A549 (cell line): ENCODE measurements around the gene OSCP1. TPM values are rescaled to one million over a fixed set of nuclear protein-coding genes. Genes with fewer than 3 reads are reported as not detected.

ENCODE experiments used
- ATAC-seq, 2 experiments: fragments of 200-7000 bp in 1 of 2; fragments of >200 bp in 1 of 2; cut with Nextera tagmentation in 1 of 2; cut with Tn5 transposase in 1 of 2; 3 replicates each; pipeline versions ENCODE4 v1.8.0 to v1.9.1; 2018 to 2020; ENCODE audit warnings: mild to moderate bottlenecking in 1 of 2, moderate library complexity in 1 of 2
- CTCF ChIA-PET: fragments of 300-600 bp; sonication (Branson Sonifier 250); formaldehyde crosslinking; extraction: SDS; loops from one replicate; lab custom pipeline; 2021; ENCODE audit warnings: antibody characterized with exemption, inconsistent platforms; lab: Yijun Ruan, JAX
- POLR2A ChIA-PET: fragments of 350-600 bp; formaldehyde crosslinking; extraction: SDS; loops from one replicate; lab custom pipeline; 2021; ENCODE audit warnings: antibody characterized with exemption, inconsistent platforms; lab: Yijun Ruan, JAX
- DNase-seq, 2 experiments: peaks; one replicate each; pipeline versions ENCODE4 v3.0.0 to v3.0.0-alpha.2; 2011 to 2016; ENCODE audit warnings: low read depth in 1 of 2, low spot score in 1 of 2
- FAIRE-seq: peaks from 2 replicates; lab custom pipeline; 2011; peaks lifted over from hg19 to GRCh38; lab: Jason Lieb, UNC
- H3K27ac ChIP-seq, 2 experiments: fragments of >200 bp; sonication (Bioruptor Twin); formaldehyde crosslinking; 3 replicates each; pipeline ENCODE4 v1.5.1; 2016 to 2017
- H3K4me1 ChIP-seq: fragments of >200 bp; sonication (Bioruptor Twin); formaldehyde crosslinking; 3 replicates; pipeline ENCODE4 v1.6.1; 2016
- H3K4me2 ChIP-seq: fragments of >200 bp; sonication (Bioruptor Twin); formaldehyde crosslinking; 3 replicates; pipeline ENCODE4 v1.6.1; 2016
- H3K4me3 ChIP-seq: fragments of >200 bp; sonication (Bioruptor Twin); formaldehyde crosslinking; 3 replicates; pipeline ENCODE4 v1.5.1; 2016
- H3K9me3 ChIP-seq: fragments of >200 bp; sonication (Bioruptor Twin); formaldehyde crosslinking; 3 replicates; pipeline ENCODE4 v1.6.1; 2016
- ATOH8 ChIP-seq: fragments of 250-450 bp; sonication (Bioruptor Pico); IDR thresholded peaks from 2 replicates; pipeline ENCODE4 v1.5.0; 2020; ENCODE audit warnings: low read depth, mild to moderate bottlenecking, moderate library complexity
- BCL3 ChIP-seq: fragments of >200 bp; sonication (Bioruptor Twin); formaldehyde crosslinking; IDR thresholded peaks from 3 replicates; pipeline ENCODE4 v1.6.1; 2016
- BHLHE40 ChIP-seq: IDR thresholded peaks from 2 replicates; pipeline ENCODE4 v1.6.1; 2012; ENCODE audit warnings: low read depth, low read length, inconsistent platforms
- CBX8 ChIP-seq: fragments of 200-600 bp; sonication (generic); IDR thresholded peaks from 2 replicates; pipeline ENCODE4 v1.6.1; 2016
- CEBPB ChIP-seq, 2 experiments: fragments of >200 bp in 1 of 2; sonication (Bioruptor Twin) in 1 of 2; formaldehyde crosslinking in 1 of 2; IDR thresholded peaks; 2 replicates each; pipeline ENCODE4 v1.6.1; 2012 to 2016
- E2F6 ChIP-seq: IDR thresholded peaks from 2 replicates; pipeline ENCODE4 v1.6.1; 2012; ENCODE audit warnings: low read depth, borderline replicate concordance
- ELK1 ChIP-seq: fragments of 150-350 bp; IDR thresholded peaks from 2 replicates; pipeline ENCODE4 v1.6.1; 2014; ENCODE audit warnings: low read depth, mild to moderate bottlenecking, low read length
- ESRRA ChIP-seq: fragments of 150-350 bp; IDR thresholded peaks from 2 replicates; pipeline ENCODE4 v1.6.1; 2014; ENCODE audit warnings: mild to moderate bottlenecking, low read length, borderline replicate concordance
- FOSB ChIP-seq: fragments of 250-450 bp; sonication (Bioruptor Pico); IDR thresholded peaks from 2 replicates; pipeline ENCODE4 v1.5.0; 2020; ENCODE audit warnings: mild to moderate bottlenecking, moderate library complexity
- FOSL2 ChIP-seq, 2 experiments: fragments of 450-650 bp in 1 of 2; fragments of >200 bp in 1 of 2; sonication (Bioruptor Twin) in 1 of 2; formaldehyde crosslinking; IDR thresholded peaks; 2 replicates each; pipeline versions ENCODE4 v1.5.0 to v1.6.1; 2016 to 2020; ENCODE audit warnings: mild to moderate bottlenecking in 1 of 2, moderate library complexity in 1 of 2
- FOXS1 ChIP-seq: fragments of 250-450 bp; sonication (Bioruptor Pico); IDR thresholded peaks from 2 replicates; pipeline ENCODE4 v1.5.0; 2020; ENCODE audit warnings: mild to moderate bottlenecking, moderate library complexity
- HES2 ChIP-seq: fragments of >200 bp; sonication (Bioruptor Twin); formaldehyde crosslinking; IDR thresholded peaks from 2 replicates; pipeline ENCODE4 v1.6.1; 2016
- HEYL ChIP-seq: fragments of 250-450 bp; sonication (Bioruptor Pico); IDR thresholded peaks from 2 replicates; pipeline ENCODE4 v1.8.0; 2021; ENCODE audit warnings: mild to moderate bottlenecking, moderate library complexity
- HMGXB4 ChIP-seq: fragments of 250-450 bp; sonication (Bioruptor Pico); IDR thresholded peaks from 2 replicates; pipeline ENCODE4 v1.5.0; 2021; ENCODE audit warnings: mild to moderate bottlenecking, moderate library complexity, borderline replicate concordance
- HOXA7 ChIP-seq: fragments of 250-450 bp; sonication (Bioruptor Pico); IDR thresholded peaks from 2 replicates; pipeline ENCODE4 v1.5.0; 2020; ENCODE audit warnings: mild to moderate bottlenecking, moderate library complexity
- JUNB ChIP-seq: fragments of >200 bp; sonication (Bioruptor Twin); formaldehyde crosslinking; IDR thresholded peaks from 2 replicates; pipeline ENCODE4 v1.6.1; 2016
- KDM1A ChIP-seq: fragments of 200-600 bp; sonication (generic); IDR thresholded peaks from 2 replicates; pipeline ENCODE4 v1.6.1; 2016; ENCODE audit warnings: low read depth, mild to moderate bottlenecking
- KDM5A ChIP-seq: fragments of 200-600 bp; sonication (generic); IDR thresholded peaks from 2 replicates; pipeline ENCODE4 v1.6.1; 2016; ENCODE audit warnings: antibody characterized with exemption, mild to moderate bottlenecking
- MAX ChIP-seq: IDR thresholded peaks from 2 replicates; pipeline ENCODE4 v1.6.1; 2012
- MAZ ChIP-seq: fragments of 150-350 bp; IDR thresholded peaks from 2 replicates; pipeline ENCODE4 v1.6.1; 2014; ENCODE audit warnings: antibody characterized with exemption, low read depth, low read length, borderline replicate concordance
- MYC ChIP-seq: IDR thresholded peaks from 2 replicates; pipeline ENCODE4 v1.6.1; 2012; ENCODE audit warnings: mild to moderate bottlenecking, inconsistent platforms, low read length, improper control_type of control experiment, borderline replicate concordance
- NFE2L2 ChIP-seq: fragments of 150-350 bp; conservative IDR thresholded peaks from 2 replicates; pipeline ENCODE4 v1.6.1; 2014; ENCODE audit warnings: low read length
- NPAS2 ChIP-seq: fragments of 250-450 bp; sonication (Bioruptor Pico); IDR thresholded peaks from 2 replicates; pipeline ENCODE4 v1.8.0; 2022; ENCODE audit warnings: mild to moderate bottlenecking, moderate library complexity, borderline replicate concordance
- NR3C1 ChIP-seq: fragments of >200 bp; sonication (Bioruptor Twin); formaldehyde crosslinking; IDR thresholded peaks from 3 replicates; pipeline ENCODE4 v1.6.1; 2017
- PHF8 ChIP-seq: fragments of 200-600 bp; sonication (generic); IDR thresholded peaks from 2 replicates; pipeline ENCODE4 v1.6.1; 2016; ENCODE audit warnings: low read depth, mild to moderate bottlenecking, antibody characterized with exemption, moderate library complexity, borderline replicate concordance
- RAD21 ChIP-seq, 2 experiments: fragments of >200 bp in 1 of 2; sonication (Bioruptor Twin) in 1 of 2; formaldehyde crosslinking in 1 of 2; IDR thresholded peaks in 1 of 2; conservative IDR thresholded peaks in 1 of 2; 2 replicates in 1 of 2; 3 replicates in 1 of 2; pipeline ENCODE4 v1.6.1; 2012 to 2018; ENCODE audit warnings: inconsistent platforms in 1 of 2
- RCOR1 ChIP-seq: fragments of 150-350 bp; IDR thresholded peaks from 2 replicates; pipeline ENCODE4 v1.6.1; 2014; ENCODE audit warnings: antibody characterized with exemption, low read length, low read depth
- RFX5 ChIP-seq: fragments of 450-650 bp; IDR thresholded peaks from 2 replicates; pipeline ENCODE4 v1.7.1; 2014; ENCODE audit warnings: antibody characterized with exemption, mild to moderate bottlenecking, moderate library complexity
- RNF2 ChIP-seq: fragments of 200-600 bp; sonication (generic); IDR thresholded peaks from 2 replicates; pipeline ENCODE4 v1.6.1; 2016; ENCODE audit warnings: low read depth, mild to moderate bottlenecking, antibody characterized with exemption, moderate library complexity, borderline replicate concordance
- TFCP2L1 ChIP-seq: fragments of 250-450 bp; sonication (Bioruptor Pico); IDR thresholded peaks from 2 replicates; pipeline ENCODE4 v1.5.0; 2021; ENCODE audit warnings: mild to moderate bottlenecking
- USF2 ChIP-seq: fragments of 450-650 bp; IDR thresholded peaks from 2 replicates; pipeline ENCODE4 v1.6.1; 2014; ENCODE audit warnings: antibody characterized with exemption
- ZNF302 ChIP-seq: fragments of 250-450 bp; sonication (Bioruptor Pico); IDR thresholded peaks from 2 replicates; pipeline ENCODE4 v1.9.0; 2021; ENCODE audit warnings: inconsistent platforms, mild to moderate bottlenecking, moderate library complexity
- WGBS: methylation state at CpG from one replicate; pipeline ENCODE4 v1.1.6; 2017; ENCODE audit errors: missing lambda C conversion rate; 5-methylcytosine and 5-hydroxymethylcytosine counted together
- polyA plus RNA-seq, 4 experiments: library from polyadenylated mRNA; depleted of rRNA in 3 of 4; stranded (reverse); fragments of >200 nt; fragmentation: RNase III in 1 of 4; extraction: RNeasy Plus Mini Kit Qiagen cat#74134 plus additional on column Dnase treatment in 1 of 4; gene quantifications; 2 replicates in 3 of 4; 3 replicates in 1 of 4; pipeline ENCODE4 v1.2.3, GENCODE V29; 2011 to 2017

The OSCP1 gene
- polyA plus RNA-seq, 2 of the 4 experiments (the other 2 are of a cell fraction) = 4.6 to 6.6 TPM

GRCh38 chr1:36494971-36495370 is 44.7 kb upstream of the OSCP1 start:
- 43% methylated on average over 5 of the region's 5 CpGs for WGBS
- no peak for FAIRE-seq
- TF ChIP-seq HEYL (CRISPR knock-in tag) (no peak), RCOR1 (no peak), KDM5A (no peak), ZNF302 (CRISPR knock-in tag) (no peak), MYC (no peak), KDM1A (no peak), RAD21 (conservative IDR thresholded peaks at IDR 0.05 in 1 of 2, IDR thresholded peaks at IDR 0.05 in 1 of 2) (no peak), CBX8 (no peak), RFX5 (no peak), USF2 (no peak), ELK1 (no peak), FOXS1 (no peak), E2F6 (no peak), BHLHE40 (no peak), HOXA7 (CRISPR knock-in tag) (no peak), MAZ (no peak), NPAS2 (CRISPR knock-in tag) (no peak), HMGXB4 (CRISPR knock-in tag) (no peak)
- TF ChIP-seq, all 56 proteins: peak for 0
- no peaks in the 10 kb centered on the region for H3K4me1 ChIP-seq
- no peak overlapping the region for H3K4me3 ChIP-seq
- ChIA-PET CTCF (interaction anchor here (1.5 kb wide), 1 partner anchor 21 kb away, joined by 4 read pairs; no protein-coding TSS in a partner anchor), POLR2A (no interaction called here)
- no peak overlapping the region for H3K27ac ChIP-seq
- no peak overlapping the region for H3K4me2 ChIP-seq
- DNase-seq (no peak), ATAC-seq (no peak)
- no peaks in the 10 kb centered on the region for H3K9me3 ChIP-seq

GRCh38 chr1:36493524-36493923 is 43.3 kb upstream of the OSCP1 start:
- no peak overlapping the region for H3K4me2 ChIP-seq
- H3K27ac ChIP-seq = no peak overlapping the region
- ATAC-seq (no peak), DNase-seq (no peak), FAIRE-seq (no peak)
- H3K9me3 ChIP-seq = no peaks in the 10 kb centered on the region
- H3K4me3 ChIP-seq = no peak overlapping the region
- ChIA-PET CTCF (interaction anchor here (0.6 to 1.5 kb wide), 3 partner anchors 22 to 1679 kb away, joined by 3 to 4 read pairs (median 4); no protein-coding TSS in a partner anchor), POLR2A (no interaction called here)
- WGBS = 81% methylated on average over 9 of the region's 9 CpGs
- H3K4me1 ChIP-seq = no peaks in the 10 kb centered on the region
- TF ChIP-seq ATOH8 (CRISPR knock-in tag) (no peak), HOXA7 (CRISPR knock-in tag) (no peak), JUNB (no peak), MYC (no peak), PHF8 (no peak), RNF2 (no peak), HES2 (no peak), MAZ (no peak), FOSL2 (IDR thresholded peaks at IDR 0.05) (no peak), FOSL2 (CRISPR knock-in tag; IDR thresholded peaks at IDR 0.05) (no peak), MAX (no peak), TFCP2L1 (CRISPR knock-in tag) (no peak), NR3C1 (no peak), NFE2L2 (no peak), ESRRA (no peak), KDM5A (no peak), CBX8 (no peak), BCL3 (no peak), FOSB (CRISPR knock-in tag) (no peak), CEBPB (IDR thresholded peaks at IDR 0.05) (no peak)
